ENCODE measurements around the gene EPB41L4B.

GRCh38 chr9:109355564-109356297, 34.9 kb upstream of the EPB41L4B start:
- TF ChIP-seq, protein P1, sequence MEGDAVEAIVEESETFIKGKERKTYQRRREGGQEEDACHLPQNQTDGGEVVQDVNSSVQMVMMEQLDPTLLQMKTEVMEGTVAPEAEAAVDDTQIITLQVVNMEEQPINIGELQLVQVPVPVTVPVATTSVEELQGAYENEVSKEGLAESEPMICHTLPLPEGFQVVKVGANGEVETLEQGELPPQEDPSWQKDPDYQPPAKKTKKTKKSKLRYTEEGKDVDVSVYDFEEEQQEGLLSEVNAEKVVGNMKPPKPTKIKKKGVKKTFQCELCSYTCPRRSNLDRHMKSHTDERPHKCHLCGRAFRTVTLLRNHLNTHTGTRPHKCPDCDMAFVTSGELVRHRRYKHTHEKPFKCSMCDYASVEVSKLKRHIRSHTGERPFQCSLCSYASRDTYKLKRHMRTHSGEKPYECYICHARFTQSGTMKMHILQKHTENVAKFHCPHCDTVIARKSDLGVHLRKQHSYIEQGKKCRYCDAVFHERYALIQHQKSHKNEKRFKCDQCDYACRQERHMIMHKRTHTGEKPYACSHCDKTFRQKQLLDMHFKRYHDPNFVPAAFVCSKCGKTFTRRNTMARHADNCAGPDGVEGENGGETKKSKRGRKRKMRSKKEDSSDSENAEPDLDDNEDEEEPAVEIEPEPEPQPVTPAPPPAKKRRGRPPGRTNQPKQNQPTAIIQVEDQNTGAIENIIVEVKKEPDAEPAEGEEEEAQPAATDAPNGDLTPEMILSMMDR (IDR thresholded peaks at IDR 0.05; ENCODE audit: low read depth, low read length): no peak
- no peak for TF ChIP-seq POLR2A (IDR thresholded peaks at IDR 0.05; ENCODE audit: extremely low read depth, insufficient read length)

All from NB4 (cell line).